Renal pelvis (tissue), 12 donors: ENCODE measurements around the gene ZNF8. TPM values are rescaled to one million over a fixed set of nuclear protein-coding genes. Genes with fewer than 3 reads are reported as not detected.
"Not testable (repeated sequence)": the region's sequence is repeated elsewhere in the genome, so short reads cannot be mapped to it uniquely, and the experiment has no call there.

Experiments
- DNase-seq: peaks from one replicate; pipeline ENCODE4 v3.0.0-alpha.2; 2013
- long read RNA-seq, 16 experiments: transcript quantifications; one replicate each; lab custom pipeline, GENCODE V29; 2026
- polyA plus RNA-seq, 3 donors: library from polyadenylated mRNA; unstranded; fragments of 120-200 nt; gene quantifications; one replicate each; pipeline ENCODE4 v1.2.1, GENCODE V29; 2013; ENCODE audit not compliant: insufficient read length in 3 of 3

The ZNF8 gene
- polyA plus RNA-seq: 10 to 100 TPM in 2 of 3 donors, 1 to 10 TPM in 1; 6.6 to 10.7 (median 10.5) TPM
- long read RNA-seq, donor 1, full-length matches to known transcripts: 4 of 4 reads
- long read RNA-seq, donor 1, partial matches to known transcripts: 0 of 4 reads
- long read RNA-seq, donor 1, other reads (novel, unspliced or antisense): 0 of 4 reads
- long read RNA-seq, donor 2, full-length matches to known transcripts: 1 of 1 reads
- long read RNA-seq, donor 2, partial matches to known transcripts: 0 of 1 reads
- long read RNA-seq, donor 2, other reads (novel, unspliced or antisense): 0 of 1 reads
- long read RNA-seq, donor 3, full-length matches to known transcripts: 7 of 7 reads
- long read RNA-seq, donor 3, partial matches to known transcripts: 0 of 7 reads
- long read RNA-seq, donor 3, other reads (novel, unspliced or antisense): 0 of 7 reads
- long read RNA-seq, donor 4, full-length matches to known transcripts: 2 of 2 reads
- long read RNA-seq, donor 4, partial matches to known transcripts: 0 of 2 reads
- long read RNA-seq, donor 4, other reads (novel, unspliced or antisense): 0 of 2 reads
- long read RNA-seq, donor 5, full-length matches to known transcripts: 3 of 3 reads
- long read RNA-seq, donor 5, partial matches to known transcripts: 0 of 3 reads
- long read RNA-seq, donor 5, other reads (novel, unspliced or antisense): 0 of 3 reads
- long read RNA-seq, donor 6, full-length matches to known transcripts: 1 of 1 reads
- long read RNA-seq, donor 6, partial matches to known transcripts: 0 of 1 reads
- long read RNA-seq, donor 6, other reads (novel, unspliced or antisense): 0 of 1 reads
- long read RNA-seq, donor 7, full-length matches to known transcripts: 2 of 2 reads
- long read RNA-seq, donor 7, partial matches to known transcripts: 0 of 2 reads
- long read RNA-seq, donor 7, other reads (novel, unspliced or antisense): 0 of 2 reads
- long read RNA-seq, donor 8: 0 reads
- long read RNA-seq, donor 9, full-length matches to known transcripts: 2 of 2 reads
- long read RNA-seq, donor 9, partial matches to known transcripts: 0 of 2 reads
- long read RNA-seq, donor 9, other reads (novel, unspliced or antisense): 0 of 2 reads
- long read RNA-seq, donor 10, full-length matches to known transcripts: 7 of 7 reads
- long read RNA-seq, donor 10, partial matches to known transcripts: 0 of 7 reads
- long read RNA-seq, donor 10, other reads (novel, unspliced or antisense): 0 of 7 reads
- long read RNA-seq, donor 11, full-length matches to known transcripts: 2 of 2 reads
- long read RNA-seq, donor 11, partial matches to known transcripts: 0 of 2 reads
- long read RNA-seq, donor 11, other reads (novel, unspliced or antisense): 0 of 2 reads
- long read RNA-seq, donor 12, full-length matches to known transcripts: 4 of 4 reads
- long read RNA-seq, donor 12, partial matches to known transcripts: 0 of 4 reads
- long read RNA-seq, donor 12, other reads (novel, unspliced or antisense): 0 of 4 reads
- long read RNA-seq, donor 13, full-length matches to known transcripts: 3 of 3 reads
- long read RNA-seq, donor 13, partial matches to known transcripts: 0 of 3 reads
- long read RNA-seq, donor 13, other reads (novel, unspliced or antisense): 0 of 3 reads
- long read RNA-seq, donor 14, full-length matches to known transcripts: 6 of 6 reads
- long read RNA-seq, donor 14, partial matches to known transcripts: 0 of 6 reads
- long read RNA-seq, donor 14, other reads (novel, unspliced or antisense): 0 of 6 reads
- long read RNA-seq, donor 15, full-length matches to known transcripts: 4 of 4 reads
- long read RNA-seq, donor 15, partial matches to known transcripts: 0 of 4 reads
- long read RNA-seq, donor 15, other reads (novel, unspliced or antisense): 0 of 4 reads
- long read RNA-seq, donor 16, full-length matches to known transcripts: 1 of 1 reads
- long read RNA-seq, donor 16, partial matches to known transcripts: 0 of 1 reads
- long read RNA-seq, donor 16, other reads (novel, unspliced or antisense): 0 of 1 reads

DNA sequence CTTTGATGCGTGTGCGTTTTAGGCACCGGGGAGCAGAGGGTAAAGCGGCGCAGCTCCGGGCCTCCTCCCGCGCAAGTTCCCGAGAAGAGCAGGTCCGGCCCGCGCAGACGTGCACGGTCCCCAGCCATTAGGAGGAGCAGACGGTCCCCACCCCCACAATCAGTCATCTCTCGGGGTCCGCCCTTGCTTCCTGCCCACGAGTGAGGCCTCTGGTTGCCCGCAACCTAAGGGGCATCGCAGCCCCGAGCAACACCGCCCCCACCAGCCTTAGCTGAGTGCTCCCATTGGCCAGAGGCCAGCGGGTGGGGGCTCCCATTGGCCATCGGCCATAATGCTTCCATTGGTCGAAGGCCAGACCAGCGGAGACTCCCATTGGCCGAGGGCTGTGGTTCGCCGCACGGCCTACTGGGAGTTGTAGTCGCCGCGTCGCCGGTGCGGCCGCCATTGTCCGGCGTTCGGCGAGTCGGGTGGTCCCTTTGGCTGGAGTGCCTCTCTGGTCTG is at the start of gene ZNF8:
TSS of gene ZNF8 (plus strand) at position 415 of the 501 bp plus-strand sequence. CDS start 127 bp downstream, outside the sequence.
- DNase-seq: peak; percentile 98

DNA sequence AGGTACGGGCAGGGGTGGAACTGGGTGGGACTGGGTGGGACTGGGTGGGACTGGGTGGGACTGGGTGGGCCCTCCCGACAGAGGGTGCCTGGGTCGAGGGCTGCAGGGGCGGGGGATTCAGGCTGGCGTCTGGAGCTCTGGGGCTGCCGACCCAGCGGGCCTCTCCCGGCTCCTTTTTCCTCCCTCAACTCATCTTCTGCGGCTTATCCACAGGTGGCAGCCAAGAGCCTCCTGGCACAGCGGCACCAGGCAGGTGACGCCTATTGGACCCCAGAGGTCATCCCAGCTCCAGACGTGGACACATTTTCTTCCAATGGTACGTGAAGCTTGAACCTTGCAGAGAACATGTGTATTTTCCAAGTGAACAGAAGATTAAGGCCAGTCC is 49.5 kb upstream of the ZNF8 start:
- DNase-seq: no peak

DNA sequence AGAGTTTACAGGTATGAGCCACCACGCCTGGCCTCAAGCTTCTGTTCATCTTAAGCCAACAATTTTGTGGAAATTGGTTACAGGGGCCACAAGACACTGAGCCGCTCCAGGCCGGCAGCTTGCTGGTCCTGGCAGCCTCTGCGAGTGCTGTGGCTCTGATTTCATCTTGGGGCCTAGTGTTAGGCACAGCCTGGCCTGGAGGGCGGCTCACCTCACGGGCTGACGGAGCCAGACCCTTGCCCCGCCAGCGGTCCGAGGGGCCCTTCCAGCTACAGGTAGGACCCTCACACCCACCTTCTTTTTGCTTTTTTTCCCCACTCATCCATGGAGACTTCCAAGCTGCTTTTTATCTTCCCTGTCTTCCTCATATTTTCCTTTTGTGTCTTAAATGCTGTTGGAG is 41.4 kb upstream of the ZNF8 start:
- no peak for DNase-seq

DNA sequence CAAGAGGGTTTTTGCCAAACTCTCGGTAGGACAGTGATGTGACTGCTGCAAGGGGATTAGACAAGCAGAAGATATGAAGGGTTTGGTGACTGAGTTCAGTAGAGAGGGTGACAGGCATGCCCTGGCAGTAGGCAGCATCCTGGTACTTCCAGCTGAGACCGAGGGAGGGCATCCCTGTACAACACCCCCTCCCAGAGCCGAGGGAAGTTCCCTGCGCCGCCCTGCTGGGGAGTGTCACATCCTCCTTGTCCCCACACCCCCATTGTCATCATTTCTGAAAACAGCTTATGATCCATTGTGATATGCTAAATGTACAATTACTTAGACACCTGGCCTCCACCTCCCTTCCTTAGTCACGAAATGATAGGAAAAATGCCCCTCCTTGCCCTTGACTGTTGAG is 35.4 kb upstream of the ZNF8 start:
- DNase-seq: no peak

DNA sequence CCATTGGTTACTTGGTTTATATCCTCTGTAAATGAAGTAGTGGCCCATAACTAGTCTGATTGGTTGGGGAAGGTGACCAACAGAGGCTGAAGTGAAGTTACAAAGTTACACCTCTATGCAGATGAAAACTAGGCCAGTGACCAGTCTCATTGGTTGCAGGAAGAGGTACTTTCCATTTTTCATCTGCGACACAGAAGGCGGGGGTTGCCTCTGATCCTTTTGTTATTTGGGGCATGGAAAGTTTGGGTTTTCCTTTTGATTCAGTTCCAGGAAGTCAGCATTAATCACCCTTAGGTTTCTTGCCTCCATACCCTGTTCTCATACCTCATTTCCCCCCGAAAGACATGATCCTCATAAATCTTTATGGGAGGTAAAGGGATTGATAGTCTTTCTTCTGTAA is 29.9 kb upstream of the ZNF8 start:
- no peak for DNase-seq

DNA sequence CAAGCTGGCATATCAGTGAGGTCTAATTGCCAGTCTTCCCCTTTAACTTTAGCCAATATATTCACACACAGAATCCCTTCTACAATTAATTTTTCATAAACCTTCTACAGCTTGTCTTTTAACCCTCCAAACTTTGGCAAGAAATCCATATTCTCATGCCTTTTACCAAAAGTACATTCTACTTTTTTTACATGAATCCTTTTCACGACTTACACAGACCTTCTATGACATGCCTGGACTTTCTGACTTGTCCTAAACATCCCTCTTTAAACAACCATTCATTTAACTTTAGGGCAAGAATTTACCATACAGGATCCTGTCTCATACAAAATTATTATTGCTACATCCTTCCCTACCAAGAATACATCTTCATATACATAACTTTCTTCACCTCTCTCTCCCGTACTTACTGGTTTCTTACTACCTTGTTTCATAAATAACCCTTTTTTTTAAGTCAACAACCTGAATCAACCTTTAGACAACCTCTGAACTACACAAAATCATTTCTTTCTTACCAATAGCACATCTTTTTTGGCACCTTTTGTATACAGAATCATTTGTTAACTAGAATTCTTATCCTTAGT is 26.6 kb upstream of the ZNF8 start:
- DNase-seq: peak; percentile 37

DNA sequence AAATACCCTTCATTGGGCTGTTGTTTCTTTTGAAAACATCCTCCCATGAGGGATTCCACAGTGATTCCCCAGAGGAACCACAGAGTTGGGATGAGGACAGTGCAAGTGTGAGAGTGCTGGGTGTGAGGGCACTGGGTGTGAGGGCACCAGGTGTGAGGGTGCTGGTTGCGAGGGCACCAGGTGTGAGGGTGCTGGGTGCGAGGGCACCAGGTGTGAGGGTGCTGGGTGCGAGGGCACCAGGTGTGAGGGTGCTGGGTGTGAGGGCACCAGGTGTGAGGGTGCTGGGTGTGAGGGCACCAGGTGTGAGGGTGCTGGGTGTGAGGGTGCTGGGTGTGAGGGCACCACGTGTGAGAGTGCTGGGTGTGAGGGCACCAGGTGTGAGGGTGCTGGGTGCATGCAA is 20.5 kb upstream of the ZNF8 start:
- not testable (repeated sequence) for DNase-seq

DNA sequence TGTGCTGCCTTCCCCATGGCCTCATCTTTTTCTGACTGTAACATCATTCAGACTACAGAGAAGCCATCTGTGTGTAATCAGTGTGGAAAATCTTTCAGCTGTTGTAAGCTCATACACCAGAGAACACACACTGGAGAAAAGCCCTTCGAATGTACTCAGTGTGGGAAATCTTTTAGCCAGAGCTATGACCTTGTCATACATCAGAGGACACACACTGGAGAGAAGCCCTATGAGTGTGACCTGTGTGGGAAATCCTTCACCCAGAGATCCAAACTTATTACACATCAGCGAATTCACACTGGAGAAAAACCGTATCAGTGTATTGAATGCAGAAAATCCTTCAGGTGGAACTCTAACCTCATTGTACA is 17.2 kb upstream of the ZNF8 start:
- no peak for DNase-seq

DNA sequence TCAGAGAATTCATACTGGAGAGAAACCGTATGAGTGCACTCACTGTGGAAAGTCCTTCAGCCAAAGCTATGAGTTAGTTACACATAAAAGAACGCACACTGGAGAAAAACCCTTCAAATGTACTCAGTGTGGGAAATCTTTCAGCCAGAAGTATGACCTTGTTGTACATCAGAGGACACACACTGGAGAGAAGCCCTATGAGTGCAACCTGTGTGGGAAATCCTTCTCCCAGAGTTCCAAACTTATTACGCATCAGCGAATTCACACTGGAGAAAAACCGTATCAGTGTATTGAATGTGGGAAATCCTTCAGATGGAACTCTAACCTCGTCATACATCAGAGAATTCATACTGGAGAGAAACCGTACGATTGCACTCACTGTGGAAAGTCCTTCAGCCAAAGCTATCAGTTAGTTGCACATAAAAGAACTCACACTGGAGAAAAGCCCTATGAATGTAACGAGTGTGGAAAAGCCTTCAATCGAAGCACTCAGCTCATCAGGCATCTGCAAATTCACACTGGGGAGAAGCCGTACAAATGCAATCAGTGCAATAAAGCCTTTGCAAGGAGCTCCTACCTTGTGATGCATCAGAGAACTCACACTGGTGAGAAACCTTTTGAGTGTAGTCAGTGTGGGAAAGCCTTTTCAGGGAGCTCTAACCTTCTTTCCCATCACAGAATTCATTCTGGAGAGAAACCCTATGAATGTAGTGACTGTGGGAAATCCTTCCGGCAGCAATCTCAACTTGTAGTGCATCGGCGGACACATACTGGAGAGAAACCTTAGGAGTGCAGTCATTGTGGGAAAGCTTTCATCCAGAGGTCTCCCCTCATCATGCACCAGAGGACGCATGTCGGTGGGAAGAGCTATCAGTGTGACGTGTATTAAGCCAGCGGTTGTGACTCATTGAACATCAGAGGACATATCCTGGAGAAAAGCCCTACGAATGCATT is 16.5 kb upstream of the ZNF8 start:
- no peak for DNase-seq

DNA sequence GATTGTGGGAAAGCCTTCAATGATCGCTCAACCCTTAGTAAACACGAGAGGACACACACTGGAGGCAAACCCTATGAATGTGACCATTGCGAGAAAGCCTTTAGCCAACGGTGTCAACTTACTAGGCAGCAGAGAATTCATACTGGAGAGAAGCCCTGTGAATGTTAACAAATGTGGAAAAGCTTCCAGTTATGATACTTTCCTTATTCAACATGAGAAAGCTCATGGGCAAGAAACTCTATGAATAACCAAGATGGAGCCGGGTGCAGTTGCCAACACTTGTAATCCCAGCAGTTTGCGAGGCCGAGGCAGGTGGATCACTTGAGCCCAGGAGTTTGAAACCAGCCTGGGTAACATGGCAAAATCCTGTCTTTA is 15.8 kb upstream of the ZNF8 start:
- no peak for DNase-seq

DNA sequence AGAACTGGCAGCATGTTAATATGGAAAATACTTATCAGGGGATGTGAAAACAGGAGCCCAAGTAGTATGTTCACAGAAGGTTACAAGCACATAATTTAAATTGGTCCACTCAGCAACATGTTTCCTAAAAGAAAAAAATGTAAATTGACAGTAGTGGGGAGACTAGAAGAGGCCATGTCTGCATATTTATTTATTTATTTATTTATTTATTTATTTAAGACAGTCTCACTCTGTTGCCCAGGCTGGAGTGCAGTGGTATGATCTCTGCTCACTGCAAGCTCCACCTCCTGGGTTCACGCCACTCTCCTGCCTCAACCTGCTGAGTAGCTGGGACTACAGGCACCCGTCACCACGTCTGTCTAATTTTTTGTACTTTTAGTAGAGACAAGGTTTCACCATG is 13.7 kb upstream of the ZNF8 start:
- no peak for DNase-seq

DNA sequence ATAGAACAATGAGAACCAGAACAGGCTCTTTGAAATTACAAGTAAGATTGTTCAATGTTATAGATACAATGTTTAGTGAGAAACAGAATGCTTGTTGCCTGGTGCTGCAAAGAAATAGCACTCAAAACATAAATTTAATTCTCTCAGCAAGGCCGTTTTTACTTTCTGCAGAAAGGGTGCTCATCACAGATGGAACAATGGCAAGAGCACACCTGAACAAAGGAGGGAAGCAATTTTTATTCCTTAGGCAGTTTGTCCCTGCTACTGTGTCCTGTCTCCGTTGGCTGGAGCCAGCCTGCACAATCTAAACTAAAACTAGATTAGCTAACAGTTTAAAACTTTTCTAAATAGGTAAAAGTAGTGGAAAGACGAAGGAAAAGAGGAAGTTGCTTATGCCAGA is 10.4 kb upstream of the ZNF8 start:
- DNase-seq: no peak

DNA sequence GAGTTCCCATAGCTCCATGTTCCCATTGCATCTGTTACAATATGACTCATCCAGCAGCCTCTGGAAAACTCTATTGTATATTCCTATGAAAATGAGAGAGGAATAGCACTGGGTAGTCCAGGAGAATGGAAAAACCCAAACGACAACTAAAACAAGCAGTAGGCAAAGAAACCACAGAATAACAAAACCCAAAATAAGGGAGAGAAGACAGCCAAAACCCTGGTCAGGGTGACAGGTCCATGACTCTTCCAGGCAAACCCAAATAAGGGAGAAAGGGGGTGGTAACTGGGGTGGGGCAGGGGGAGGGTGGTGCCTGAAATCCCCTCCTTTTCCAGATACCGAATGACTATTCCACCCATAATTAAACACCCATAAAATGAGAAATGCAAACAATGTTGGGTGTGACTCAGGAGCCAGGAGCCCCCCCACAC is 4.0 kb upstream of the ZNF8 start:
- no peak for DNase-seq

DNA sequence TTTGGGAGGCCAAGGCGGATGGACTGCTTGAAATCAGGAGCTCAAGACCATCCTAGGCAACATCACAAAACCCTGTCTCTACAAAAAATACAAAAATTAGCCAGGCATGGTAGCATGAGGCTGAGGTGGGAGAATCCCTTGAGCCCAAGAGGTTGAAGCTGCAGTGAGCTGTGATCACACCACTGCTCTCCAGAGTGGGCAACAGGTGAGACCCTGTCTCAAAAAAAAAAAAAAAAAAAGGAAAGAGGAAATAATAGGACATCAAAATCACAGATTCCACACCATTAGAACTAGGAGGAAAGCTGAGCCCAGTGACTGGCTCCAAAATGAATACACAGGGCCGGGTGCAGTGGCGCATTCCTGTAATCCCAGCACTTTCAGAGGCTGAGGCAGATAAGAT is 3.2 kb upstream of the ZNF8 start:
- no peak for DNase-seq

DNA sequence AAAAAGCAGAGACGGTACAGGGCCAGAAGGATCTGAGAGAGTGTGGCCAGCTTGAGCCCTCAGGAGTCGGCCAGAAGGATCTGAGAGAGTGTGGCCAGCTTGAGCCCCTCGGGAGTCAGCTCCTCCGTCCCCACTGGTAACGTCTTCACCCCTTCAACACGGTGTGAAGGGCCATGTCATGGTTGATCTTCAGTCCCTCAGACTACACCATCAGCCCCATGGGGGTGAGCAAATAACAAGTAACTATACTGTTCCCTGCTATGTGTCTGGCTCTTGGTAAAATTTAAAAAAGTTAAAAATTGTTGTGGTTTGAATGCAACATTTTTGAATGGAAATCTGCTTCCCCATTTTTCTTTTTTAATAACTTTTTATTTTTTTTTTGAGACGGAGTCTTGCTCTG is 1.6 kb upstream of the ZNF8 start:
- DNase-seq: no peak

DNA sequence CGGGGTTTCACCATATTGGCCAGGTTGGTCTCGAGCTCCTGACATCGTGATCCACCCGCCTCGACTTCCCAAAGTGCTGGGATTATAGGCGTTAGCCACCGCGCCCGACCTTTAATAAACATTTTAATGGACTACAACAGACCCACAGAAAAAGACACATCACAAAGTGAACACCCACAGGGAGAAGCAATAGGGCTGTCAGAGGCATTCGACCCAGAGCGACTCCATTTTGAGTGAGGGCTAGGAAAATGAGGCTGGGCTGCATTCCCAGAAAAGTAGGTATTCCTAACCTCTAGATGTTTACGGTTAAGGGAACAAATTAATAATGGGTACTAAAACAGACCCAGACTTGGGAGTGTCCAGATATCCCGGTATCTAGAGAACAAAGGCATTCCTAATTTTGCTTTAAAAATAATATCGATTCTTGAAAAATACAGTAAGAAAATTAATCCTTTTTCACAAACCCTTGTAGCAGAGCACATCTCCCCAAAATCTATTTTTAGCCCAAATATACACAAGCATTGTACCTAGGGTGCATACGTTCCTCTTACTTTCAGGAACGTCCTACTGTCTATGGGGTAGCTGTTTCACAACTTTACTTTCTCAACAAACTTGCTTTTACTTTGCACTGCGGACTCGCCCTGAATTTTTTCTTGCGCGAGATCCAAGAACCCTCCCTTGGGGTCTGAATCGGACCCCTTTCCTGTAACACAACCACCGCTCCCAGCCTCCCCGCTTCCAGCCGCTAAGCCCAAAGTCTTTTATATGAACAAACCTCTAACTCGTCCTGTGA is 811 bp upstream of the ZNF8 start:
- no peak for DNase-seq

DNA sequence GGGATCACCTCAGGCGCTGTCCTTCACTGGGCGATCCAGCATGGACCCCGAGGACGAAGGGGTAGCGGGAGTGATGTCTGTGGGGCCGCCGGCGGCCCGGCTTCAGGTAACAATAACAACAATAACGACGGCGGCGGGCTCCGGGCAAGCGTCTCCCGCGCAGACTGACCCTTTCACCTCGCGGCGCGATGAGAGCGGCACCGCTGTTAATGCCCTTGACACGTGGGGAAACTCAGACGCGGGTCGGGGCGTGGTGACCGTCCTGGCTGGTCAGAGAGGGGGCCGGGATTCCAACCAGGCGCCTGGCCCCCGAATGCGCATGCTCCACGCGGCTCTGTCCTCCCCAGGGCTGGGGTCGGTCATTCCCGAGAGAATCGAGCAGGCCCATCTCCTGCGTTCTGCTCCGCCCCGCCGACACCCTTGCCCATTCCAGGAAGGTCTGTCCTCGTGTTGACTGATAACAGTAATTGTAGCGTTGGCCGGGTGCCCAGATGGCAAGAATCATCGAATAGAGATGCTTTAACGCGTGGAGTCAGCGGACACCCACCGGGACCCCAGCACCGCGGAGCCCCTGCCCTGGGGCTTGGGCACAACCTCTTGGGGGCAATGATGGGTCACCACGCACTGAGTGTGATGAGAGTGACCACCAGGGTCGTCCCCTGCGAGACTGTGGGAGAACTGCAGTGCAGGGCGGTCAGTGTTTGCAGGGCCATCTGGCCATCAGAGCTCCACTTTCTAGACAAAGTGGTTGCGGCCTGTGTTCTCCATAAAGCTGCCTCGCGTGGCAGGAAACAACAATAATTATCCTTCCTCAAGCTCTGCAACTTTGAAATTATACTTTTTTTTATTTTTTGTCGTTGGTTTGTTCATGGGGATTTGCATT is 528 bp downstream of the ZNF8 start:
- peak; percentile 58 for DNase-seq
